GM21576 (cell line): ENCODE measurements around the gene DNAH17.

Source experiments
- ATAC-seq: cut with Tn5 transposase; IDR thresholded peaks from one replicate; pipeline ENCODE4 v1.9.1; 2021; ENCODE audit warnings: mild to moderate bottlenecking, moderate library complexity; ENCODE audit not compliant: unreplicated experiment

The DNAH17 gene

DNA sequence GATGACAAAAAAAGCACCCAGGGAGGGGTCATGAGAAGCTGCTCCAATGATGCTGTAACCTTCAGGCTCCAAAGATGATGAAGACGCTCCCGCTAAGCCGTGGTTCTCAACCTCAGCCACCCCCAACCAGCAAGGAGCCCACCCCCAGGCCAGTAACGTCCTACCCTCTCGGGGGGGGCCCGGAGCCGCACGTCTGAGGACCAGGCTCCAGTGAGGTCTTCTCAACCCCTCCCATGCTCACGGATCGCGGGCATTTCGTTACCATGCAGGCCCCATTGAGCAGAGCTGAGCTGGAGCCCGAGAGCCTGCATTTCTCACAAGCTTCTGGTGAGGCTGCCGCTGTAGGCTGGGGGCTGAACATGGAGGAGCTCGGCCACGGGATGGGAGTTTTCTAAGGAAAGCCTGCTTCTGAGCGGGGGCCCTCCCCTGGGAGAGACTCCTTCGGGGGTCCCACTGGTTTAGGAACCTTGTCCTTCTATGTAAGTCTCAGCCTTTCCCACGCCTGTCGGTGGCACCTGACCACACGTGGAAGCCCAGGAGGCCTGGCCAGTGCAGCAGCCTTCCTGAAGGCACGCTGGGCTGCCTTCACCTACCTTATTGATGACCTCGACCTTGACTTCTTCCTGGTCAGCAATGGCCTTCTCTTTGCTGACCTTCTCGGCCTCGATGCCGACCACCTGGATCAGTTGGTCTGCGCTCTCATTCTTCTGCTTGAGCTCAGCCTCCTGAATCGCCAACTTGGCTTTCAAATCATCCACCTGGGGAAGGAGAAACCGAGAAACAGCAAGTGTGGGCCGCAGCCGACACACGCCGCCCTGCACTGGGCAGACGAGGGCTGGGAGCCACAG lies 116.0 kb downstream of the DNAH17 start:
- ATAC-seq, result no peak

DNA sequence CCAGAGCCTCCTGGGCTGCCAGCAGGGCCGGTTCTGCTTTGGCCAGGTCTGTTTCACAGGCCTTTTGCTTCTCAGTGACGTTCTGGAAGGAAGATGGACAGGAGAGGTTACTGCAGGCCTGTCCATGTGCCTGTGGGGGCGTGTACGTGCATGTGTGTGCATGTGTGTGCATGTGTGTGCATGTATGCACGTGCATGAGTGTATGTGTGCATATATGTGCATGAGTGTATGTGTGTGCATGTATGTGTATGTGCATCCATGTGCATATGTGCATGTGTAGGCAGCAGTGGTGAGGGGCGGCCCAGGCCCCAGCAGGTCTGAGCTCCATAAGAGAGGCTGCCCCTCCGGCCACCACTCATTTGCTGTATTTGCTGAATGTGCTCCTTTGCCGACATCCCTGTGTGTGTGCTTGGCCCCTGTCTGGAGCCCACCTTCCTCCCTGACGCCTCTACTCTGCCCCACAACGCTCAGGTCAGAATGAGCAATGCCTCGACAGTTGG lies 117.0 kb downstream of the DNAH17 start:
- ATAC-seq, result no peak

DNA sequence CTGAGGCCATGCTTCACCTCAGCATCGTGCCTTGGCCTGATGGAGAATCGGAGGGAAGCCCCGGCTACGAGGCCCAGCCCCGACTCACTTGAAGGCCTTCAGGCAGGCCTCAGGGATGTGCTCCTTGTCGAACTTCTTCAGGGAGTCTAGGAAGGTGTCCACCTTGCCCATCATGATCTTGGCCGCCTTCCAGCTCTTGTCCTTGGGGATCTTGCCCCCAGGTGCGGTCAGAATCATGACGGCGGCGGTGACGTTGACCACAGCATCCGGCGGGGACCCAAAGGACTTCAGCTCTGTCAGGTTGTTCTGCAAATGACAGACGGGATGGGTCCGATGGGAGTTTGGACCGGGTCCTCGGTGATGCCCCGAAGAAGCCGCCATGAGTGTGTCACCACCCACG lies 117.5 kb downstream of the DNAH17 start:
- ATAC-seq, result no peak

DNA sequence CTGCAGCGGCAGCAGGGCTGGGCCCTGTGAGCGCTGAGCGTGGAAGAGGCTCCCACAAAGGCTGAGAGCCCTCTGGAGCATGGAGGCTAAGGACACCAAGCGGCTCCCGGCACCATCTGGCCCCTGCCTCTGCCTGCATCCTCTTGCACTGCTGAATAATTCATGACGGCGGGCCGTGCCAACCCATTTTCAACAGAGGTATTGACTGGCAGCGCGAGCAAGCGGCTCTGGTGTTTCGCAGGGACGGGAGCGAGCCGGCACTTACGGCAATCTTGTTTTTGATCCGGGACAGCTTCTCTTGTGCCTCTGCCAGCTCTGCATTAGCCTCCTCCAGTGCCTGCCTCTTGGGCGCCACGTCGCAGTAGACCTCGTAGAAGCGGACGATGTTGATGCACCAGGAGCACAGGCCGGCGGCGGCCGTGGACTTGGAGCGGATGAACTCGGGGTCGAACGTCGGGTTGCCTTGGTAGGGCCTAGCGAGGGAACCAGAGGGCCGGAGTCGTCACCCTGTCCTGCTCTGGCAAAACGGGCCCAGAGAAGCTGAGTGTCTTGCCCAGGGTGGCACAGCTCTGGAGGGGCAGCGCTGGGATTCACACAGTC lies 118.4 kb downstream of the DNAH17 start:
- no peak for ATAC-seq

DNA sequence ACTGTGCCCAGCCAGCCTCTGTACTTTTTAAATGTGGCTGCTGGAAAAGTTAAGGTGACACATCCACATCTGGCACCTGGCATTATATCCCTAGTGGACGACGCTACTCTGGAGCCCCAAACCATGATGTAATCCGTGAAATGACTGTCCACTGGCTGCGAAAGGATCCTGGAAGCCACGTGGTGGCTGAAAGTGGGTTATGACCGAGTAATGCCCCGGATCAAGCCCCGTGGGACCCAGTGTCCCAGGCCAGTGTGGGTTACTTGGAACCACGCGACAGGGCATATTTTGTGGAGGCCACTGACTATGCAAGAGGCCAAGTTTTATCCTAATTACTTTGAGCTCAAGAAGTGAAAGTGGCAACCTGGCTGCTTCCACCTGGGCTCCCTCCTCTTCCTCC lies 119.1 kb downstream of the DNAH17 start:
- ATAC-seq, result no peak

DNA sequence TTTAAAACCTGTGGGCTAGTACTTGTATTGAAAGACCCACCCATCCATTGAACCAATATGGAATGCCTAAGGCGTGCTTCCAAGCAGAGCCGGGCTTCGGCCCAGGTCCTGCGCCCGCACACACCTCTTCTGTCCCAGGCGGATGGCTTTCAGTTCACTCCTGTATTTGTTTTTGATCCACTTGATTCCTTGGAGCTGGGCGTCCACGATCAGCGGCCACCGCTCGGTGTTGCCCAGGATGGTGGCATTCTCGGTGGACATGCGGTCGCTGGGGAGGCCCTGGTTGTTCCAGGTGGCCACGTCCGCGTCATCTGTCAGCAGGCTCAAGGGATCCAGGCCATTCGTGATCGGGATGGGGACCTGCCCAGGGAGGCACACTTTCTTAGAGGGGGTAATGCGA lies 122.8 kb downstream of the DNAH17 start:
- no peak for ATAC-seq

DNA sequence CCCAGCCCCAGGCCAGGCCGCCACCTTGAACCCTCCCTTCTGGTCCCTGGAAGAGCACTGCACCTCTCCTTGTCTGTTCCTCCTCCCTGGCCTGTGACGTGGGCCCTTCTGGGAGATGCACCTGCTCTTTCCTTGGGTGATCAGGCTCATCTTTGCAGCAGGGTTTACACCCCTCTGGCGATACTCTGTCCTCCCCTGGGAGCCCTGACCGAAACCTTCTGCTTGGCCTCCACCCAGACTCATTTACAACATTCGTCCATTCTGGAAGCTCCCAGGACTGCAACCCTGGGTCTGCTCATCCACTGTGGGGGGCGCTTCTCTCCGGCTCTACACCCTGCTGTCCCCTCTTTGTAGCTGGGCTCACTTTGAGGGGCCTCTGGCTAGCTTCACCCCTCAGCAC lies 125.4 kb downstream of the DNAH17 start:
- no peak for ATAC-seq

DNA sequence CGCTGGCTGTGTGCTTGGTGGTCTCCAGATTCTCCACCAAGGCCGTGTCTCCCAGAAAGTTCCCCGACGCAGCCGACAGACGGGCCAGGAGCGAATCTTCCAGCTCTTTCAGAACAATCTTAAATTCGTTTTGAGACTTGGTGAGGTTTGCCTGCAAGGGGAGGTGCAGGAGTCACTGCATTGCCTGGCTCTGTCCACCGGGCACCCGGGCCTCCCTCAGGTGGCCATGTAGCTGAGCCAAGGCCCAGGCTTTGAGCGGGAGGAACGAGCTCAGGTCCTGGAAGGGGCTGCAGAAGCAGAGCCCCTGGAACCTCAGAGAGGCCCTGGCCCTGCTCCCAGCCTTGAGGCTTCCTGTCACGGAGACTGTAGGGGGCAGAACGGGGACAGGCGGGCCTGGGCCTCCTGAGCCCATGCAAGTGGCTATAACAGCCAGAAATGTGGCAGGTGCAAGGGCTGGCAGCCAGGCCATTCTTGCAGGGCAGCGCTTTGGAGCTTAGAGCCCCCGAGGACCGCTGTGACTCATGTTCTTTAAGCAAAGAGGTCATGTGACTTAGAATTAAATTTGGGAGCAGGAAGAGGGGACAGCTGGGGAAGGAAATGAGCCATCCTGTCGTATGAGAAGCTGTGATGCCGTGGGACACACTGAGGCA lies 126.4 kb downstream of the DNAH17 start:
- no peak for ATAC-seq

DNA sequence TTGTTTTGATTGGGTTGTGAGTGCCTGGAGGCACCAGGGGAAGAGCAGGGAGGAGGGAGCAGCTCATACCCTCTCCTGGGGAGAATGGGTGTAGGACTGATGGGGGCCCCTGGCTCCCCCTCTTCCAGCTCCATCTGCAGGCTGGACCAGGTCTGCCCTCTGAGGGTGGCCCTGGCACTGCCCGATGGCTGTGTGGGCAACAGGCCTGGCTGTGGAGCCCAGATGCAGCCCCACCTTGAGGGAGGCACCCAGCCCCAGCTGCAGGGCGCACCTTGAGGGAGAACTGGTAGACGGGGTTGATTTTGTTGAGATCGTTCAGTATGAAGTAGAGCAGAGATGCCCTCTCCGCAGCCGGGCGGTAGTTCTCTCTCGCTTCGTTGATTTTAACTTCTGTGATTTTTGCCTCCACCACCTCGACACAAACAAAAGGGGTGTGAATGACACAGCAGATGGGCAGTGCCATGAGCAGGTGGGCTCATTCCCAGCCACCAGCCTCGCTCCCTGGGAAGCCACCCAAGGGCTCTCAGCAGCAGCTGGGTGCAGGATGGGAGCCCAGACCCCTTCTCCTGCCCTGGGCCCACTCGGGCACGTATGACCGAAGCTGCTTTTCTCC lies 127.1 kb downstream of the DNAH17 start:
- no peak for ATAC-seq

DNA sequence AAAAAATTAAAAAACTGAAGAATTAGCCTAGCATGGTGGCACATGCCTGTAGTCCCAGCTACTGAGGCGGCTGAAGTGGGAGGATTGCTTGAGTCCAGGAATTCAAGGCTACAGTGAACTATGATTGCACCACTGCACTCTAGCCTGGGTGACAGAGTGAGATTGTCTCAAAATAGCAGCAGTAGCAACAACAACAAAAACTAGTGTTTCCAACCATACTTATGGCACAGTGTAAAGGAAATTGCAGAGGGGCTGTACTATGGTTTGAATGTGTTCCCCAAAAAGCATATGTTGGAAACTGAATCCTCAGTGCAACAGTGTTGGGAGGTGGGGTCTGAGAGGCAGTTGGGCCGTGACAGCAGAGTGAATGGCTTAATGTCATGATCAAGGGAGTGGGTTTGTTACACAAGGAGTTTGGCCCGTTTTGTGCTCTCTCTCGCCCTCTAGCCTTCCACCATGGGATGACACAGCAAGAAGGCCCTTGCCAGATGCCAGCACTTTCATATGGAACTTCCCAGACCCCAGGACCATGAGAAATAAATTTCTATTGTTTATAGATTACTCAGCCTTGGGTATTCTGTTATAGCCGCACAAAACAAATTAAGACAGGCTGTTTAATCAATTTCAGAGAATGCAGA lies 128.7 kb downstream of the DNAH17 start:
- ATAC-seq, result no peak

DNA sequence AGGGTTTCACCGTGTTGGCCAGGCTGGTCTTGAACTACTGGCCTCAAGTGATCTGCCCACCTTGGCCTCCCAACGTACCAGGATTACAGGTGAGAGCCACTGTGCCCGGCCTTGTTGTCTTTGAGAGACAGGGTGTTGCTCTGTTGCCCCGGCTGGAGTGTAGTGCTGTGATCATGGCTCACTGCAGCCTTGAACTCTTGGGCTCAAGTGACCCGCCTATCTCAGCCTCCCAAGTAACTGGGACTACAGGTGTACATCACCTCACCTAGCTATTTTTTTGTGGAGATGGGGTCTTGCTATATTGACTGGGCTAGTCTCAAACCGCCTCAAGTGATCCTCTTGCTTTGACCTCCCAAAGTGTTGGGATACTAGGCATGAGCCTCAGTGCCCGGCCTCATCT lies 130.4 kb downstream of the DNAH17 start:
- no peak for ATAC-seq

DNA sequence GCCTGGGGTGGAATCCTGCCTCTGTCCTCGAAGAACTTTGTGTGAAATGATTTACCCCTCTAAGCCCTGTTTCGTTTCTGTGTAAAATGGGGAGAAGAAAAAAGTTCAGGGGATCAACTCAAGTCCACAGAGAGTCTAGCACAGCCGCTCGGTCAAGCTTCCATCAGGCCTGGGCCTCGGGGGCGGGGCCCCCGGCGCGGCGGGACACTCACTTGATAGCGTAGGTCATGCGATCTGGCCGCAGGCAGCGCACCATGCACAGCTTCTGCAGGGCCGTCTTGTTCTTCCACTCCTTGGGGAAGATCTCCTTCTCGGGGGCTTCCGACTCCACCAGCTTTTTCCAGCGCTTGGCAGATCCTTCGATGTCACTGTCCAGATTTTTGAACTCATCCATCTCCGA lies 132.8 kb downstream of the DNAH17 start:
- no peak for ATAC-seq

DNA sequence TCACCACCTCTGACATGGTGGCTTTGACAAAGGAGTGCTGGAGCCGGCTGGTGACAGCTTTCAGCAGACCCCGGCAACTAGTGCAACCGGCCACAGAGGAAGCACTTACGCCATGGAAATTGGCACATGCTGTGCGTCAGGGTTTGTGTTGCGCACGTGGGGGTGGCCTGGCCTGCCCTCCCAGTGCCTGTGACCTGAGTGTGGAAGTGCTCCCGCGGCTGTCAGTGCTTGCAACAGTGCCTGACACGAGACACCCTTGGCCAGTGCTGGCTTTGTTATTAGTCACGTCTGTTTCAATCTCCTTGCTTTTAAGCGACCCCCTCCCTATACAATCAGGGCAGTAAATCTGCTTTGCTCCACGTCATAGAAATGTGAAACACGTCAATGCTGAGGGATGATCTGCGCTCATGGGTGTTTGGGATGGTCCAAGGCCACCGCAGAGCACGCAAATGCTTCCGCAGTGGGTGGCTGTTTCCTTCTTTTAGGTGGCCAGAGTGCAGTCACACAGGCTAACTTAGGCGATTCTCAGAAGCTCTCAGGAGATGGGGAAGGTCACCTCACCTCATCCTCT lies 134.5 kb downstream of the DNAH17 start:
- ATAC-seq, result no peak

DNA sequence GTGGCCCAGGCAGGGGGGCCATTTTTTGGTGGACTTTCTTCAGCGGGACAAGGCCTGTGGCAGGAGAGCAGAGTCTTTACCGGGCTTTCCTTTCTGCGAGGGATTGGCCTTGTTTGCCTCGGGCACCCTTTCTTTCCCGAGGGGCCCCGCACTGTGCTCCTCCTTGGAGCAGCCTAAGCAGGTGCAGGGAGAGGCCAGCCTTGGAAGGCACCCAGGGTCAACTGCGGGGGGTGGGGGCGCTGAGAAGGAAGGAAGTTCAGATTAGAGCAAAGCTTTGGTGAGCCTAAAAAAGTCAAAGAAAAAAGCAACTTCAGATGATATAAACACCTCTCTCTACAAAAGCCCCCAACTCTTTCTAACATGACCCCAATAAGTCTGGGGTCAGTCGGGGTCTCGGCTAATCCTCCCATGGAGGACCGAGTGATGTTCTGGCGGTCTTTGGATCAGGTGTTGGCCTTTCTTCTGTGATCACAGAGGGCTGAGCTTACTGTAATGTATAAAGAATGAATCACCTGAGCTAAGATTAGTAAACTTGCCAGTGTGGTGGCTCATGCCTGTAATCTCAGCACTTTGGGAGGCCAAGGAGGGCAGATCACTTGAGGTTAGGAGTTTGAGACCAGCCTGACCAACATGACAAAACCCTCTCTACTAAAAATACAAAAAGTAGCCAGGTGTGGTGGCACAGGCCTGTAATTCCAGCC lies 135.8 kb downstream of the DNAH17 start:
- no peak for ATAC-seq

DNA sequence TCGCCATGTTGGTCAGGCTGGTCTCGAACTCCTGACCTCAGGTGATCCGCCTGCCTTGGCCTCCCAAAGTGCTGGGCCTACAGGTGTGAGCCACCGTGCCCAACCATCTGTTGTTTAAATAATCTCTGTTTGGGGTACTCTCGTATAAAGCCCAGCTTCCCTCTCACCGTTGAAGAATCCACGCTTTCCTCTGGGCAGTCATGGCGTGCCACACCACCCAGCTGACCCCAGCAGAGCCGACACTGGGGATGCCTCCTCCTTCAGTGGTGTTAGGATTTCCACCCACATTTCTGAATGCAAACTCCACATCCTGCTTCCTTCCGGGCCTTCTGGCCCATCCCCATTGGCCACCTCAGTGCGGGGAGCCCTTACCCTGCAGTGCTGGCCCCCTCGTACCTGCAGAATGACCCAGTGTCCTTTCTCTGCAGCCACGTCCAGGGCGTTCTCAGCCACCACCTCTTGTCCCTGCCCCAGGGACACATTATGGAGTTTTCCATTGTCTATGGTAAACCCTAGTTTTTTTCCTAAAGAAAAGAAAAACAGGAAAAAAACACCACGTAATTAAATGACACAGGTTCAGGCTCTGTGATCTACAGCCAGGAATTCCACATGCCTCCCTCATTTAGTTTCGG lies 138.4 kb downstream of the DNAH17 start:
- no peak for ATAC-seq

DNA sequence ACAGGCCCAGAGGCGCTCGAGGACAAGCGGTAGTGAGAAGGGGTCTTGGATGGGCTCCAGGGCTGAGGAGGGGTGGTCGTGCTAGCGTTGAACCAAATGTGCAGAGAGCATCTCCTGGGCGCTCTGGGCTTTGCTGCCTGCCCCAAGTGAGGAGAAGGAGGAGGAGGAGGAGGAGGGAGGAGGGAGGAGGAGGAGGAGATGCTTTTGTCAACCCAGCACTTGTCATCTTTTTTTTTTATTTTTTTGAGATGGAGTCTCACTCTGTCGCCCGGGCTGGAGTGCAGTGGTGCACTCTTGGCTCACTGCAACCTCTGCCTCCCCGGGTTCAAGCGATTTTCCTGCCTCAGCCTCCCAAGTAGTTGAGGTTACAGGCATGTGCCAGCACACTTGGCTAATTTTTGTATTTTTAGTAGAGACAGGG lies 138.9 kb downstream of the DNAH17 start:
- no peak for ATAC-seq

DNA sequence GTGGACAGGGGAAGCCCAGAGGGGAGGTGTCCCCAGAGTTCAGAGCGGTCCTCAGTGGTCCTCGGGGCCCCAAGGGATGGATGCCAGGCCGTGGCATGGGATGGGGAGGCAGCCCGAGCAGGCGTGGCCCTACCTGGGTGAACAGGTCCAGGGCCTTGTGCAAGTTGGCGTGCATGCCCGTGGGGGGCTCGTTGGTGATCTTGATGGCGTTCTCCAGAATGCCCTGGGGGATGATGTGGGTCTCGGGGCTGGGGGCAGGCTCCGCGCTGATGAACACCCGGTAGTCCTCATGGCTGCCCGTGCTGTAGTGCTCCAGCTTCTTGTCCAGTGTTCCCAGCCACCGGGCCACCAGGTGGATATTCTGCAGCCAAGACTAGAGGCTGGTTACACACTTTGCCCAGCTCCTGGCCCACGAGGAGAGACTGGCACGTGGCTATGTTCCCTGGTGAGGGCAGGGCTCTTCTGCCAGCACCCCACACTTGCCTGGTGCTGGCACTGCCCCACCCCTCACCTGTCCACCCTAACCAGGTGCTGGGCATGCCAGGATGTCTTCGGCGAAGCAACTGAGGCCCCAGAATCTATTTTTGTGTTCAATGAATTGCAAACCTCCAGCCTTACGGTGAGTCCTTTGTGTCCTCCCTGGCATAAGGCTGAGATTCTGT lies 139.6 kb downstream of the DNAH17 start:
- no peak for ATAC-seq

DNA sequence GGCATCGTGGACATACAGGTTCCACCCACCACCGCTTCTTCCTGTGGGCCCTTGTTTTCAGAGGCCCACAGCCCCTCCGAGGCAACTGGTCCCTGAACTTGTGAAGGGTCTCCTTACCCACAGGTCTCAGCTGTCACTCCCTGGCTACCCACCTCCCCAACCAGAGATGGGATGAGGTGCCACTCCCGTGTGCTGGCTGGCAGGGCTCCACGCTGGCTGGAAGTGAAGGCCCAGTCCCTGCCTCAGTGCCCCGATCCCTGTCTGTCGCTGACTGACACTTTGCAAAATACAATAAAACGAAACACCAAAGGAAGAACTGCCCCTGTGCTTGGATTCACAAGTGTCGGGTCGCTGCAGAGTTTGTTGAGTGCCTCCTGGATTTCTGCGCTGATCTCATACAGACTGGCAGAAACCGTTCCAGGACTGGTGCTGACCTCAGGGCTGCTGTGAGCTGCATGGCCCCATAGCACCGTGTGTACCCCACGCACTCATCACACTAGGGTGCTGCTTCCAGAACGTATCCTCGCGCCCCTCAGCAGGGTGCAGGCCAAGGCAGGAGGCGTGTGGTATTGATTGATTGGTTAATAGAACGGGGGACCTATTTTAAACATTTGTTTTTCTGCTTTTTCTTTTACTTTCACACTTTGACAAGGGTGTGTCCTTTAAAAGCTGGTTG lies 141.7 kb downstream of the DNAH17 start:
- no peak for ATAC-seq
